Fibroblast of lung (primary cell): ENCODE measurements around the gene RRH. TPM values are rescaled to one million over a fixed set of nuclear protein-coding genes. Genes with fewer than 3 reads are reported as not detected.

Source experiments
- DNase-seq, 2 donors: peaks; one replicate each; pipeline versions ENCODE4 v3.0.0 to v3.0.0-alpha.2; 2010; ENCODE audit warnings: low read depth in 2 of 2
- H2AFZ ChIP-seq: 2 replicates; pipeline ENCODE4 v1.5.1; 2012; ENCODE audit warnings: low read length, control low read depth, inconsistent platforms
- H3K27ac ChIP-seq: 2 replicates; pipeline ENCODE4 v1.5.1; 2011; ENCODE audit warnings: low read length, control low read depth; ENCODE audit not compliant: insufficient read depth
- H3K27me3 ChIP-seq: 2 replicates; pipeline ENCODE4 v1.5.1; 2011; ENCODE audit warnings: mild to moderate bottlenecking, low read length; ENCODE audit not compliant: control insufficient read depth, insufficient read depth
- H3K36me3 ChIP-seq: 2 replicates; pipeline ENCODE4 v1.5.1; 2011; ENCODE audit warnings: low read length; ENCODE audit not compliant: control insufficient read depth, insufficient read depth
- H3K4me1 ChIP-seq: 2 replicates; pipeline ENCODE4 v1.5.1; 2011; ENCODE audit warnings: low read length; ENCODE audit not compliant: control insufficient read depth, insufficient read depth; ENCODE audit errors: extremely low read depth
- H3K4me2 ChIP-seq: 2 replicates; pipeline ENCODE4 v1.5.1; 2011; ENCODE audit warnings: low read length, control low read depth; ENCODE audit not compliant: insufficient read depth; ENCODE audit errors: extremely low read depth
- H3K4me3 ChIP-seq, 4 experiments: fragments of 200-600 bp in 1 of 4; sonication (generic) in 1 of 4; replicated peaks in 1 of 4; 2 replicates each; pipeline ENCODE4 v1.5.1; 2011 to 2016; ENCODE audit warnings: low read length in 4 of 4, low read depth in 3 of 4, mild to moderate bottlenecking in 3 of 4, control low read depth in 2 of 4, inconsistent platforms in 1 of 4, mixed read lengths in 1 of 4; ENCODE audit not compliant: insufficient read depth in 1 of 4; ENCODE audit errors: control extremely low read depth in 1 of 4
- H3K79me2 ChIP-seq: 2 replicates; pipeline ENCODE4 v1.5.1; 2012; ENCODE audit warnings: mild to moderate bottlenecking, low read length, inconsistent platforms; ENCODE audit not compliant: control insufficient read depth, insufficient read depth
- H3K9ac ChIP-seq: 2 replicates; pipeline ENCODE4 v1.5.1; 2011; ENCODE audit warnings: mild to moderate bottlenecking, low read length, control low read depth; ENCODE audit not compliant: insufficient read depth
- H3K9me3 ChIP-seq: 2 replicates; pipeline ENCODE4 v1.5.1; 2012; ENCODE audit warnings: low read depth, low read length; ENCODE audit not compliant: control insufficient read depth, insufficient read depth
- H4K20me1 ChIP-seq: 2 replicates; pipeline ENCODE4 v1.5.1; 2011; ENCODE audit warnings: low read length; ENCODE audit not compliant: control insufficient read depth, insufficient read depth; ENCODE audit errors: extremely low read depth
- EZH2 ChIP-seq: IDR thresholded peaks from 2 replicates; pipeline ENCODE4 v1.5.1; 2012; ENCODE audit warnings: low read length, control low read depth, mild to moderate bottlenecking; ENCODE audit errors: missing control alignments
- polyA plus RNA-seq, 2 donors: library from polyadenylated mRNA; depleted of rRNA in 1 of 2; stranded (reverse) in 1 of 2; unstranded in 1 of 2; fragments of >200 nt; gene quantifications; 2 replicates each; pipeline ENCODE4 v1.2.1, GENCODE V29; 2011 to 2012; ENCODE audit warnings: missing spikeins in 1 of 2
- total RNA-seq: library from RNA; depleted of rRNA; stranded (reverse); fragments of >200 nt; gene quantifications from 2 replicates; pipeline ENCODE4 v1.2.1, GENCODE V29; 2014
- TF ChIP-seq, protein P1 (sequence below), 2 donors: IDR thresholded peaks in 1 of 2; conservative IDR thresholded peaks in 1 of 2; 1 replicate in 1 of 2; 2 replicates in 1 of 2; pipeline ENCODE4 v1.5.1; 2011 to 2012; ENCODE audit warnings: low read length in 2 of 2, control low read depth in 1 of 2, inconsistent platforms in 1 of 2, low read depth in 1 of 2, mild to moderate bottlenecking in 1 of 2

Gene RRH
- total and polyA plus RNA-seq, 2 donors (not counting 1 experiment from before 2014, with no cell fraction given) = under 0.01 to 0.08 TPM

DNA sequence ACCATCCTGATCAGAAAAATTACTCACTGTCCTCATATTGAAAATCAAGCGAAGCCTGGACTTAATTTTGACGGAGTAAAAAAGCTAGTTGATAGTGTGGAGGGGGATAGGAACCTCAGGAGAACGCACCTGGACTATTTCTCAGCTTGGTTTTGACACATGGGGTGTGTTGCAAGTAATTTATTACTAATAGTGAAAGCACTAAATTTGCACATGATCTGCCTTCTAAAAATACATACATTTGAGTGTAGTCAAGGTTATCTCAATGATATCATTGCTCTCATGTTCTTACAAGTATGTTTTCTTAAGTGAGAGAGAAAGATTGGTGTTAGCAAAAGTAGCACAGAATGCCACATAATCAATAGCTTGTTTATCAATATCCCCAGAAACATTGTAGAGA is 49.6 kb downstream of the RRH start:
- no peak for DNase-seq
- H3K9ac ChIP-seq = no peak overlapping the region

DNA sequence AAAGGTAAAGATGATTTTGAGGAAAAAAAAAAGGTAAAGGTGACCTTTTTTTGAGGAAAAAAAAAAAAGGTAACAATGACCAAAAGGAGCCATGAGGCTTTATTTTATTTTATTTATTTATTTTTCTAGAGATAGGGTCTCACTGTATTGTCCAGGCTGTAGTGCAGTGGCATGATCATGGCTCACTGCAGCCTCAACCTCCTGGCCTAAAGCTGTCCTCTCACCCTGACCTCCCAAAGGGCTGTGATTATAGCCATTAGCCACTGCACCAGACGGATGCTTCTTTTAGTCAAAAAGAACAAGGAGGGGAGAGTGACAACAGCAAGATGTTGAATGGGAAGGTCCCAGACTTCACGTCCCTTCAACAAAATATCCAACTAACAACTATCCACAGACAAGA is 50.6 kb downstream of the RRH start:
- Histone ChIP-seq H3K4me3 (no peak overlapping the region), H3K36me3 (no peaks in the 10 kb centered on the region), H3K9me3 (no peaks in the 10 kb centered on the region), H3K27me3 (no peaks in the 10 kb centered on the region), H3K79me2 (no peaks in the 10 kb centered on the region), H3K9ac (no peak overlapping the region), H4K20me1 (no peaks in the 10 kb centered on the region), H3K27ac (no peak overlapping the region), H2AFZ (no peak overlapping the region), H3K4me2 (no peak overlapping the region), H3K4me1 (no peaks in the 10 kb centered on the region)
- no peak for DNase-seq
- TF ChIP-seq EZH2 = no peak
- TF ChIP-seq, protein P1, sequence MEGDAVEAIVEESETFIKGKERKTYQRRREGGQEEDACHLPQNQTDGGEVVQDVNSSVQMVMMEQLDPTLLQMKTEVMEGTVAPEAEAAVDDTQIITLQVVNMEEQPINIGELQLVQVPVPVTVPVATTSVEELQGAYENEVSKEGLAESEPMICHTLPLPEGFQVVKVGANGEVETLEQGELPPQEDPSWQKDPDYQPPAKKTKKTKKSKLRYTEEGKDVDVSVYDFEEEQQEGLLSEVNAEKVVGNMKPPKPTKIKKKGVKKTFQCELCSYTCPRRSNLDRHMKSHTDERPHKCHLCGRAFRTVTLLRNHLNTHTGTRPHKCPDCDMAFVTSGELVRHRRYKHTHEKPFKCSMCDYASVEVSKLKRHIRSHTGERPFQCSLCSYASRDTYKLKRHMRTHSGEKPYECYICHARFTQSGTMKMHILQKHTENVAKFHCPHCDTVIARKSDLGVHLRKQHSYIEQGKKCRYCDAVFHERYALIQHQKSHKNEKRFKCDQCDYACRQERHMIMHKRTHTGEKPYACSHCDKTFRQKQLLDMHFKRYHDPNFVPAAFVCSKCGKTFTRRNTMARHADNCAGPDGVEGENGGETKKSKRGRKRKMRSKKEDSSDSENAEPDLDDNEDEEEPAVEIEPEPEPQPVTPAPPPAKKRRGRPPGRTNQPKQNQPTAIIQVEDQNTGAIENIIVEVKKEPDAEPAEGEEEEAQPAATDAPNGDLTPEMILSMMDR (conservative IDR thresholded peaks at IDR 0.05 in 1 of 2, IDR thresholded peaks at IDR 0.05 in 1 of 2; ENCODE audit: low read depth in 1 of 2, low read length in 2 of 2) = no peak

More for the DNA sequence above, 49.6 kb downstream of the RRH start:
- Histone ChIP-seq H3K9me3 (no peaks in the 10 kb centered on the region), H3K27me3 (no peaks in the 10 kb centered on the region), H3K4me2 (no peak overlapping the region), H4K20me1 (no peaks in the 10 kb centered on the region), H3K36me3 (no peaks in the 10 kb centered on the region), H3K27ac (no peak overlapping the region), H3K4me3 (no peak overlapping the region), H2AFZ (no peak overlapping the region), H3K4me1 (no peaks in the 10 kb centered on the region), H3K79me2 (no peaks in the 10 kb centered on the region)
- TF ChIP-seq EZH2 = no peak
- TF ChIP-seq, protein P1 (conservative IDR thresholded peaks at IDR 0.05 in 1 of 2, IDR thresholded peaks at IDR 0.05 in 1 of 2; ENCODE audit: low read depth in 1 of 2, low read length in 2 of 2) = no peak

DNA sequence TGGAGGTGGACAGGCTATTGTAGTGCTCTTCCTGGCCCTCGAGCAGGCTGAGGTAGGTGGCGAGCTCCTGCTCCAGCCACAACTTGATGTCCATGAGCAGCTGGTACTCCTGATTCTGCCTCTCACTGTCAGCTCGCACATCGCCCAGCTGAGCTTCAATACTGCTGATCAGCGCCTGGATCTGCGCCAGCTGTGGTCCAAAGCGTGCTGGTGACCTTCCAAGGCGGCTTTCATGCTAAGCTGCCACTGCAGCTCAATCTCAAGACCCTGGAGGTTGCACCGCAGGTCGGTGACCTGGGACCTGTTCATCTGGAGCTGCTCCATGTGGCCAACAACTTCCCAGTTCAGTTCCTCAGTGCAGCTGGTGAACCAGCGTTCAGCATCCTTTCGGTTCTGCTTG is 51.3 kb downstream of the RRH start:
- DNase-seq = no peak
- Histone ChIP-seq H3K4me3 (no peak overlapping the region), H2AFZ (no peak overlapping the region)

More for the DNA sequence above, 51.3 kb downstream of the RRH start:
- H3K36me3 ChIP-seq = no peaks in the 10 kb centered on the region
- no peaks in the 10 kb centered on the region for H3K9me3 ChIP-seq
- H3K27me3 ChIP-seq = no peaks in the 10 kb centered on the region
- no peak for TF ChIP-seq EZH2
- TF ChIP-seq, protein P1 (conservative IDR thresholded peaks at IDR 0.05 in 1 of 2, IDR thresholded peaks at IDR 0.05 in 1 of 2; ENCODE audit: low read depth in 1 of 2, low read length in 2 of 2) = no peak
- H3K4me1 ChIP-seq = no peaks in the 10 kb centered on the region
- H3K79me2 ChIP-seq = no peaks in the 10 kb centered on the region
- H4K20me1 ChIP-seq = no peaks in the 10 kb centered on the region
- no peak overlapping the region for H3K27ac ChIP-seq
- H3K9ac ChIP-seq = no peak overlapping the region
- H3K4me2 ChIP-seq = no peak overlapping the region
